ENCODE measurements around the gene DUSP14. TPM values are rescaled to one million over a fixed set of nuclear protein-coding genes. Genes with fewer than 3 reads are reported as not detected.

The DUSP14 gene
- total RNA-seq, 1 experiment from 2014 or later: 22.4 TPM

- TF ChIP-seq ATF2 (CRISPR knock-in tag; IDR thresholded peaks at IDR 0.05; ENCODE audit: borderline replicate concordance, low read depth) (no peak), MYBL2 (CRISPR knock-in tag; IDR thresholded peaks at IDR 0.05) (no peak), ELF4 (CRISPR knock-in tag; IDR thresholded peaks at IDR 0.05; ENCODE audit: low read depth) (no peak), TP53 (CRISPR knock-in tag; IDR thresholded peaks at IDR 0.05) (no peak), HMGXB4 (CRISPR knock-in tag; IDR thresholded peaks at IDR 0.05) (no peak)
Observed at GRCh38 chr17:37461668-37462067, 28.0 kb upstream of the DUSP14 start (continued).

- no peak overlapping the region for H3K4me3 Mint-ChIP-seq
- CTCF ChIA-PET: no interaction called here
Observed at GRCh38 chr17:37462492-37462891, 27.2 kb upstream of the DUSP14 start.

GRCh38 chr17:37463039-37463438, 26.7 kb upstream of the DUSP14 start:
- no peak overlapping the region for H3K27ac Mint-ChIP-seq
- H3K9me3 Mint-ChIP-seq: no peaks in the 10 kb centered on the region
- no peak for DNase-seq (ENCODE audit: low spot score)
- H3K4me3 Mint-ChIP-seq: no peak overlapping the region
- no peak for ATAC-seq
- no peaks in the 10 kb centered on the region for H3K4me1 Mint-ChIP-seq
- H3K27me3 Mint-ChIP-seq (ENCODE audit: low read depth): no peaks in the 10 kb centered on the region
- no peak for TF ChIP-seq FOXK1 (CRISPR knock-in tag; IDR thresholded peaks at IDR 0.05)
- no peak for TF ChIP-seq NR2C2 (CRISPR knock-in tag; IDR thresholded peaks at IDR 0.05)
- no peak for TF ChIP-seq GTF2I (CRISPR knock-in tag; conservative IDR thresholded peaks at IDR 0.05)
- TF ChIP-seq ZBTB43 (CRISPR knock-in tag; IDR thresholded peaks at IDR 0.05): no peak
- TF ChIP-seq SMAD3 (CRISPR knock-in tag; IDR thresholded peaks at IDR 0.05; ENCODE audit: borderline replicate concordance): no peak
- TF ChIP-seq TCF7 (CRISPR knock-in tag; IDR thresholded peaks at IDR 0.05; ENCODE audit: low read depth): no peak
- TF ChIP-seq GABPB1 (CRISPR knock-in tag; IDR thresholded peaks at IDR 0.05): no peak
- no peak for TF ChIP-seq ATF2 (CRISPR knock-in tag; IDR thresholded peaks at IDR 0.05; ENCODE audit: borderline replicate concordance, low read depth)
- no peak for TF ChIP-seq MYBL2 (CRISPR knock-in tag; IDR thresholded peaks at IDR 0.05)
- no peak for TF ChIP-seq ZNF263 (CRISPR knock-in tag; IDR thresholded peaks at IDR 0.05; ENCODE audit: low read depth)
- no peak for TF ChIP-seq TP53 (CRISPR knock-in tag; IDR thresholded peaks at IDR 0.05)
- no peak for TF ChIP-seq CDX4 (CRISPR knock-in tag; IDR thresholded peaks at IDR 0.05; ENCODE audit: borderline replicate concordance)
- no peak for TF ChIP-seq OVOL2 (CRISPR knock-in tag; IDR thresholded peaks at IDR 0.05; ENCODE audit: borderline replicate concordance)
- TF ChIP-seq ZNF281 (CRISPR knock-in tag; IDR thresholded peaks at IDR 0.05): no peak
- TF ChIP-seq ZNF219 (CRISPR knock-in tag; IDR thresholded peaks at IDR 0.05; ENCODE audit: borderline replicate concordance): no peak
- TF ChIP-seq ATF1 (CRISPR knock-in tag; IDR thresholded peaks at IDR 0.05): no peak
- no peak for TF ChIP-seq ZNF416 (CRISPR knock-in tag; IDR thresholded peaks at IDR 0.05)
- no peak for TF ChIP-seq ESRRA (CRISPR knock-in tag; IDR thresholded peaks at IDR 0.05; ENCODE audit: borderline replicate concordance)
- TF ChIP-seq E2F1 (CRISPR knock-in tag; IDR thresholded peaks at IDR 0.05): no peak
- TF ChIP-seq ZNF396 (CRISPR knock-in tag; IDR thresholded peaks at IDR 0.05; ENCODE audit: borderline replicate concordance): no peak
- H3K36me3 Mint-ChIP-seq: peaks cover 20% of the 10 kb centered on the region
- POLR2A ChIA-PET: no interaction called here
- CTCF ChIA-PET: interaction anchor here (1.9 kb wide), 1 partner anchor 90 kb away, joined by 6 read pairs; no protein-coding TSS in a partner anchor

More at GRCh38 chr17:37462492-37462891, 27.2 kb upstream of the DUSP14 start:
- H3K36me3 Mint-ChIP-seq: peaks cover 21% of the 10 kb centered on the region
- H3K4me1 Mint-ChIP-seq: no peaks in the 10 kb centered on the region
- DNase-seq (ENCODE audit: low spot score) (no peak), ATAC-seq (no peak)
- peak; percentile 92 for TF ChIP-seq HMGA2 (CRISPR knock-in tag; IDR thresholded peaks at IDR 0.05)
- TF ChIP-seq GRHL2 (CRISPR knock-in tag; IDR thresholded peaks at IDR 0.05; ENCODE audit: insufficient replicate concordance, severe bottlenecking): no peak
- no peaks in the 10 kb centered on the region for H3K27me3 Mint-ChIP-seq (ENCODE audit: low read depth)
- H3K9me3 Mint-ChIP-seq: no peaks in the 10 kb centered on the region
- POLR2A ChIA-PET: no interaction called here
- H3K27ac Mint-ChIP-seq: no peak overlapping the region

All from WTC11 (cell line).